A673 (cell line): ENCODE data around the gene UNK.

Experiments
- CTCF ChIP-seq: fragments of 300-800, 200-600 bp; sonication (generic); conservative IDR thresholded peaks from 2 replicates; pipeline ENCODE4 v1.5.1; 2017; ENCODE audit warnings: low read depth, mild to moderate bottlenecking, antibody characterized with exemption, low read length, moderate library complexity, mixed read lengths
- EZH2 ChIP-seq: fragments of 200-600 bp; sonication (generic); IDR thresholded peaks from 2 replicates; pipeline ENCODE4 v1.6.1; 2017; ENCODE audit warnings: borderline replicate concordance, low read depth, mild to moderate bottlenecking, mixed read lengths, antibody characterized with exemption, low read length; ENCODE audit not compliant: poor library complexity, severe bottlenecking

GRCh38 chr17:75864448-75864871, 79.9 kb downstream of the UNK start:
- no peak for TF ChIP-seq CTCF
- no peak for TF ChIP-seq EZH2
